EH (cell line): ENCODE measurements around the gene FCGR3B.
A peak's percentile ranks its signal among the peaks of the same experiment; 100 is the strongest.
"Not testable (repeated sequence)": the region's sequence is repeated elsewhere in the genome, so short reads cannot be mapped to it uniquely, and the experiment has no call there.

Experiments used
- DNase-seq: peaks from one replicate; pipeline ENCODE4 v3.0.0-alpha.2; 2015; ENCODE audit warnings: low read depth

FCGR3B gene

GRCh38 chr1:161631076-161631475 is at the start of gene FCGR3B:
FCGR3B (minus strand) TSS chr1:161631176; CDS start chr1:161631094, 82 bp downstream.
- DNase-seq: no peak

GRCh38 chr1:161678500-161678899 is 47.5 kb upstream of the FCGR3B start:
- no peak for DNase-seq

DNA sequence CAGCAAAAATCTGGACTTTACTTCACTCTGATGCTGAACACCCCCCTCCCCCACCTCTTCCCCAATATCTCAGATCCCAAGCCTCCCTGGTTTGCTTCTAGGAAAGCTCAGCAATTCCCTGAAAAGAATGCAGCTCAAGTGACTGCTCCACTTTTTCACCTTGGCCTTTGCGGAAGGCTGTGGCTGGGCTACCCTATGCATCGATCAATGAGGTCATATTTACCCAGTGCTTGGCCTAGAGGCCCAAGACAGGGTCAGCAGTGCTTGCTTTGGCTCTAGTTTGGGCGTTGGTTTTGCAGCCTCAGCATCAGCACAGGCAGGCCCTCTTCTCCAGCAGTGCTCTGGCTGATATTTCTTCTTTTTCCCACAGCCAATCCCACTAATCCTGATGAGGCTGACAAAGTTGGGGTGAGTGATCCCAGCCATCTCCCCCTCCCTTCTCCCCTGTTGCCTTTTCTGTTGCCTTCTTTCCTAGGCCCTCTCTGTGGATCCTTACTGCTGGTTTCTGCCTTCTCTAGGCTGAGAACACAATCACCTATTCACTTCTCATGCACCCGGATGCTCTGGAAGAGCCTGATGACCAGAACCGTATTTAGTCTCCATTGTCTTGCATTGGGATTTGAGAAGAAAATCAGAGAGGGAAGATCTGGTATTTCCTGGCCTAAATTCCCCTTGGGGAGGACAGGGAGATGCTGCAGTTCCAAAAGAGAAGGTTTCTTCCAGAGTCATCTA is 46.1 kb upstream of the FCGR3B start:
- no peak for DNase-seq

DNA sequence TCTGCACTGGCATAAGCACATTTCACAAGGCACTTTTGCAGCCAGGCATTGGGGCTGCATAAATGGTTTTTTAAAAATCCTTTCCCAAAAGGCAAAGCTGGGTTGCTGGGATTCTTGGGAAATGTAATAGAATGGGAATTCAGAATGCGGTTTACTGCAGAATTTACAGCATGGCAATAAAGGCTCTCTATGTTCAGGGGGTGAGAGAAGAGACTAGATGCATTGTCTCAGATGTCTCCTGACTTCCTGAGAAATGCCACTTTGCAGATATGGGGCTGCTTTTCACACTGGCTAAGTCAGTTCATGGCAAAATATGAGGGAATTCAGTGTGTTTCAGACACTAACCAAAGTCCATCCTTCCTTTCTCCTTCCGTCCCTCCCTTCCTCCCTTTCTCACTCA is 45.5 kb upstream of the FCGR3B start:
- no peak for DNase-seq

DNA sequence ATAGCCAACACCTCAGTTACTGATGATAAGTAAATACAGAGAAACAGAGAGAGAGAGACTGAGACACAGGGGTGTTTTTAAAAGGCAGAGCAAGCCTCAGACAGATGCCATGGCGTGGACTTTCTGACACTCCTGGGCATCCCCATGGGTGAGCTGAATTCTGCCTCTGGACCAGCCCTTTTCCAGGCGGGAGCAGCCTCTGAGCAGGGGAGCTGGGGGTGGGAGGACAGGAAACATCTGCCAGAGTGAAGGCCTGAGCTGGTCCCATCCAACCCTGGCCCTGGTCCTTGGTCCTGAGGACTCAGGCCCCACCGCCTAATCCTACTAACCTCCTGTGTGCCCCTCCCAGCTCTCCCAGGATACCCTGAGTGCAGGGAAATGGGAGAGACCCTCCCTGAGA is 43.9 kb upstream of the FCGR3B start:
- DNase-seq: not testable (repeated sequence)

- DNase-seq: not testable (repeated sequence)
Observed at GRCh38 chr1:161674447-161674846, 43.5 kb upstream of the FCGR3B start.

- not testable (repeated sequence) for DNase-seq
Observed at GRCh38 chr1:161673437-161673836, 42.5 kb upstream of the FCGR3B start.

DNA sequence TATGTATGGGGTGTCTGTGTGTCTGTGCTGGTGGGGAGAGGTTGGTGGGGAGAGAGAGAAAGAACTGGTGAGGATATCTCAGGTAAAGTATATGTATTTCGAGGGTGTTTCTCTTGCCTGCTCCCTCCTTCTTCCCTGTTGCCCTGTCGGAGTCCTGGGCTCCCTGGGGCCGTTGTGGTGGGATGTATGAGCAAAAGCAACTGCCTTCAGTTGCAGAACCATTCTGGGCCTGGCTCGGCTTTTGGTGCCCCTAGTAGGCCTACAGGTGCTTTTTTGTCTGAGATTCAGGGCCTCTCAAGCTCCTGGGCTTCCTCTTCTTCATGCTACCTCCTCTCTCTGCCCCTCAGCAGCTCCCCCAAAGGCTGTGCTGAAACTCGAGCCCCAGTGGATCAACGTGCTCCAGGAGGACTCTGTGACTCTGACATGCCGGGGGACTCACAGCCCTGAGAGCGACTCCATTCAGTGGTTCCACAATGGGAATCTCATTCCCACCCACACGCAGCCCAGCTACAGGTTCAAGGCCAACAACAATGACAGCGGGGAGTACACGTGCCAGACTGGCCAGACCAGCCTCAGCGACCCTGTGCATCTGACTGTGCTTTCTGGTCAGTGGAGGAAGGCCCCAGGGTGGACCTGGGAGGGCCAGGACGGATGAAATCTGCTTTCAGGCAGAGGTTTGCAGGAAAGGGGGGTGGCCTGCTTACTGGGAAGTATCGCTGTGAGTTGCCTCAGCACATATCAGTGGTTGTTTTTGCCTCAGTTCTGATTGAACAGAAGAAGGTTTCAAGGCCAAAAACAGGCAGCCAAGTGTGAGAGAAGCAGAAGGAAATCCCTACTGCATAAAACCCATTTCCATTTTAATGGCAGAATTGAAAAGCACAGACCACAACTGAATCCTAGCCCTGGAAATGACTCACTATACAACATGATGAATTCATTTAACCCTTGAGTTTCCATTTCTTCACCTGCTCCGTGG is 40.4 kb upstream of the FCGR3B start:
- DNase-seq: not testable (repeated sequence)

DNA sequence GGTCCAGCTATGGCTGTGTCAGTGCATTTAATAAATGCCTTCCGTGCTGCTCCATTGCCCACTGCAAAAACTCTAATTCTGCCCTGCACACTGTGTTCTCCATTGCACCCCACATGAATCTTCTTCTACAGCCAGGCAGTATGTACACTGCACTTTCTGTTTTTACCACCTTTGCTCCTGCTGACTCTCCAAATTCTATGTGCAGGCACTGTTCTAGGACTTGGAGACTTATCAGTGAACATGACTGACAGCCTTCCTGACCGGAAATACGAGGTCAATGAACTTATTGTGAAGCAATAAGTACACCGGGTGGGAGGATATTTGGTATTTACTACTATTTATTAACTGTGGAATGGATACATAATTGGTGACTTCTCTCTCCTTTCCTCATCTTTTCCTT is 33.7 kb upstream of the FCGR3B start:
- not testable (repeated sequence) for DNase-seq

DNA sequence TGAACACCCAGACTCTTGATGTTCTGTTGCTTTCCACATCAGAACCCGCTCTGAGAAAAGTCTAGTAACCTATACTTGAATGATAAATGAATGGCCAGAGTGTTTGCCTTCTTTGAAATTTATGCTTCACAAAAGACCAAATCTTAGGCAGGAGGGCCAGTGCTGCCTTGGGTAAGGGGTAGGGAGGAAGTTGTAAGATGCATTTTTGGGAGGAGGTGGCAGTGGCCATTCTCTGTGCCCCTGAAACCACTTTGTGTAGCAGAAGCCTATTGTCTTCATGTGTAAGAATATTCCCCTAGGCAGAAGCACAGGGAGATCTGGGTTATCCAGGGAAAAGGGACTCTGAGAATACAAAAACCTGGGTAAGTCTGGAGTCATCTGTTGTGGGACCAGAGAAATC is 32.6 kb upstream of the FCGR3B start:
- DNase-seq: not testable (repeated sequence)

GRCh38 chr1:161662684-161663339 is 31.8 kb upstream of the FCGR3B start, which contains the start of gene FCGR2B:
FCGR2B (plus strand) TSS chr1:161663143; CDS start chr1:161663242, 99 bp downstream.
- DNase-seq: not testable (repeated sequence)

- not testable (repeated sequence) for DNase-seq
Observed at GRCh38 chr1:161661660-161662311, 30.8 kb upstream of the FCGR3B start.

- DNase-seq: not testable (repeated sequence)
Observed at GRCh38 chr1:161658524-161658923, 27.5 kb upstream of the FCGR3B start.

- not testable (repeated sequence) for DNase-seq
Observed at GRCh38 chr1:161653971-161654370, 23.0 kb upstream of the FCGR3B start.

DNA sequence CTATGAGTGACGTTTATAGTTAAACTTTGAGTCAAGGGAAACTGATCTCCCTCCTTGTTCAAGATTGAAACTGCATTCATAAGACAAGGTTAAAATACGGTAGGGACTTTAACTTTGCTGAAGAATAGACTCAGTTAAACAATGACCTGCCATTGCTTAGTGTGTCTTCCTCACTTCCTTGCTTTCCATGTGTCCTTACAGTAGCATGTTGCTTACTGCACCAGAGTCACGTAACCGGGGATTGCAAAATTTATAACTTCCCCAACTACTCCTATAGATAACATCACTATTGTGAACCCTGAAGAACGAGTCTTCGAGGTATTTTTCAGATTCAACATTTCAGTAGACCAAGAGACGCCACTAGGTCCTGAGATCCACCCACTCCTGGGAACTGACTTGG is 22.6 kb upstream of the FCGR3B start:
- not testable (repeated sequence) for DNase-seq

- peak; percentile 65 for DNase-seq
Observed at GRCh38 chr1:161647507-161648360, 16.8 kb upstream of the FCGR3B start.

DNA sequence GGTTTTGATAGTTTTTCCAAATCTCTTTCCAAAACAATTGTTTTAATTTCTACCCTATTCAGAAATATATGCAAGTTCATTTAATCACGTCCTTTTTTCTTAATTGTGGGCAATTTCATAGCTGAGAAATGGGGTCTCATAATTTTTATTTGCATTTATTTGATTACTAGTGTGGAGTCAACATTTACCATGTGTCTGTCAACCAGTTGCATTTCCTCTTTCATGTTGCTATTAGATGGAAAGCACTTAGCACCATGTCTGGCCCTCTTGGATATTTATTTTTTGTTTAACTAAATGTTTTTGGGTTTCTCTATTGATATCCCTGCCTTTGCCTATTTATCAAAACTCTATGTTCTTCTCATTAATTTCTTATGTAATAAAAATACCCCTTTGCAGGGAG is 13.9 kb upstream of the FCGR3B start:
- DNase-seq: not testable (repeated sequence)

DNA sequence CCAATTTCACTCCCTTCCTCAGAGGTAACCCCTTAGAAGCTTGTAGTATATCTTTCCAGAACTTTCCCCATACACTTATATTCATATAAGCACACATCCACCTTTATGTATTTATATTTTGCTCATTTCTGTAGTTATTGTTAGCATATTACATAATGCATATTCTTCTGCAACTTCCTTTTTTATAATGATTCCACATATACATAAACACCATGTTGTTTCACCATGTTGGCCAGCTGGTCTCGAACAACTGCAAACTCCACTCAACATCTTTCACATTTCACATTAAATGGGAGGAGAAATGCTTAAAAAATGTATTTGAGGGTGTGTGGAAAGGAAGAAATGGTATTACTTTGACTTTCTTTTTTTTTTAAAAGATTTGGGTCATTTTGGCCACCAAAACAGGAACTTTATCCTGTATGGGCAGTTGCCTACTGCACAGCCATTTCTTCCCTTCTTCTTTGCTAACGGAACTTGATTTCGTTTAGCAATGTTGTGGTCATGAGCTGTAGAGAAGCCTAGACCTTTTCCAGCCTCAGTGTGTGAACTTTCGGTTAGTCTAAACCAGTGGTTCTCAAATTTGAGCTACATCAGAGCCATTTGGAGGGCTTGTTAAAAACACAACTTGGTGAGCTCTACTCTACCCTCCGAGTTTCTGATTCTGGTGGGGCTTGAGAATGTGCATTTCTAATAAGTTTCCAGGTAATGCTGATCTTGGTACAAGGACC is 12.7 kb upstream of the FCGR3B start:
- DNase-seq: not testable (repeated sequence)

DNA sequence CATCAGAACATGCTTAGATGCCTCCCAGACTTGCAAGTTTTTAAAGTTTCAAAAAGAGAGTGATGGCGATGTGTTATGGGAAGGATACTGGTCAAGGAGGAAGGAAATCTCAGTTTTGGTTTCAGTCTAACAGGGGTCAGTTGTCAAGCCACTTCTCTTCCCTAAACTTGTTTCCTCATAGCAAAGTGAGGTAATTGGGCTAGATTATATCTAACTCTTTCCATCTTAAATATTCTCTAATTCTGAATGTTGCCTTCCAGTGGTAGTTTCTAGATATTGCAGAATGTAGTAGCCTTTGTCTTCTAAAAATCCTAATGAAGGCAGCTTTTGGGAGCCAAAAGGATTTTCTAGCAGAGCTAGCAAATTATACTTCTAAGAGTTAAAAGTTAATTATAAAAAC is 11.7 kb upstream of the FCGR3B start:
- peak; percentile 25 for DNase-seq

DNA sequence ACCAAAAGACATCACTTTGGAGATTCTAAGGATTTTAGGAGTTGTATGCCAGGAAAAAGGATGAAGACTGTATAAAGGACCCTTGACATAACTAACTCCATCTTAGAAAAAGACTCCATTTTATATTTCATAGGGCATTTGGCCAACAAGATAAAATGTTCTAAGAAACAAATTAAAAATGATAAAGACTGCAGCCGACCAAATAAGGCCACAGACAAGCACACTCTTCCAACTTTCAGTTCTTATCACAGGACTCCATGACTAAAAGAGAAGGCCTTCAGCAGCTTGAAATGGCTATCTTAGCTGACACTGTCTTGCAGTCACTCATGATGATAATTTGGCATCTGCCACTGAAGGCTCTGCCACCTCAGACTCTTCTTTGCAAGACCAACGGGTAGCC is 8.2 kb upstream of the FCGR3B start:
- not testable (repeated sequence) for DNase-seq
